Renal cortex interstitium (tissue), 11 donors: ENCODE data around the gene ISCU. TPM values are rescaled to one million over a fixed set of nuclear protein-coding genes. Genes with fewer than 3 reads are reported as not detected.
"Not testable (repeated sequence)": the region's sequence is repeated elsewhere in the genome, so short reads cannot be mapped to it uniquely, and the experiment has no call there.

Experiments used
- DNase-seq, 11 donors: peaks; one replicate each; pipeline ENCODE4 v3.0.0-alpha.2; 2013; ENCODE audit warnings: low read depth in 9 of 11, low spot score in 4 of 11; ENCODE audit errors: extremely low read depth in 1 of 11
- polyA plus RNA-seq, 3 donors: library from polyadenylated mRNA; unstranded; fragments of 120-200 nt; gene quantifications; one replicate each; pipeline ENCODE4 v1.2.1, GENCODE V29; 2013; ENCODE audit not compliant: insufficient read length in 3 of 3

ISCU gene
- polyA plus RNA-seq, 3 donors: 104 to 115 (median 112) TPM

DNA sequence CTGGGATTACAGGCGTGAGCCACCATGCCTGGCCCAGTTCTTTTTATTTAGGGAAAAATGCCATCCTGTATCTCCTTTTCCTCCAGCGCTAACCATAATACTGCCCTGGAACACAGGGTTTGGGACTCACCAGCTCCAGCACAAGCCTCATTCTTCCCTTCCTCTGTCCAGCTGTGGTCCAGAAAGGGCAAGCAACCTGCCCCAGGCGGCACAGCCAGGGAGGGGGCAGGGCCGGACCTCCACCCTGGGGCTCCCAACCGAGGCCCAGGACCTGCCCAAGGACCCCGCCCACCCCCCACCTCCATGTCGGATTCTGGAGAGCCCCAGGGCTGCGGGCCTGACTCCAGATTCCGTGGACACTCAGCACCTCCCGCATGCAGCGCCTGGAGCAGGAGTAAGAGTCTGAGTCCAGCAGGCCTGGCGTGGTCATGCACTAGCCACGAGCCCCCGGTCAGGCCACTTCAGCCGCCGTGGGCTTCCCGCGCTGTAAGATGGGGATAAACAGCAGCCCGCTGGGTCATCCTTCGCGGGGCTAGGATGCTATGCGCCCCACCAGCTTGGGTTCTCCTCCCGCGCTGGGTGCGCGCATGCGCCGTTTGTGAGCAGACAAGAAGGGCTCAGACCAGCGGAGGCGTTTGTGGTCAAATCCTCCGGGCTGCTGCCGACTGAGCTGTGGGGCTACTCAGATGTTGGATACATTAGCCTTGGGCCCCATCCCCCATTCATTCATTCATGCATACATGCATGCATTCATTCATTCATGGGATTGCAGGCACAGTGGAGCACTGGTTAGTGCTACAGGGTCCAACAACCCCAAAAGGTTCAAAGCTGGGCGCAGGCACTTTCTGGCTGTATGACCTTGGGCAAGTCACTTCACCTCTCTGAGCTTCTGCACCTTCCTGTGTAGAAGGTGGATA is 19.2 kb downstream of the ISCU start:
- no peak for DNase-seq

DNA sequence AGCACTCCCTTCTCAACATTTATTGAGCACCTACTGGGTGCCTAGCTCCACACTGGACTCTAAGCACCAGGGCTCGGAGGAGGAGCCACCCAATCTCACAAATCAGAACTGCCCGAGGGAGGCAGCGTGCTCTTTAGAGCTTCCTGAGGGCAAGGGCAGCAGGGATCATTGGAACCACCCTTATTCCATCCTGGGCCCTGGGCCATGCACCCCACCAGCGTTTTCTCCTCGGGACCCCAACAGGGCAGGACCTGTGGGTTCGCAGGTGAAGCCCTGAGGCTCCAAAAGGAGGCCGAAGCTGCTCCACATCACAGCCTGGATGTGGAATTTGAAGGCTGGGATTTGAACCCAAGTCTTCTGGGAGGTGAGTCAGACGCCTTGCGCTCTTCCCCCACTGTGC is 20.1 kb downstream of the ISCU start:
- DNase-seq: no peak

DNA sequence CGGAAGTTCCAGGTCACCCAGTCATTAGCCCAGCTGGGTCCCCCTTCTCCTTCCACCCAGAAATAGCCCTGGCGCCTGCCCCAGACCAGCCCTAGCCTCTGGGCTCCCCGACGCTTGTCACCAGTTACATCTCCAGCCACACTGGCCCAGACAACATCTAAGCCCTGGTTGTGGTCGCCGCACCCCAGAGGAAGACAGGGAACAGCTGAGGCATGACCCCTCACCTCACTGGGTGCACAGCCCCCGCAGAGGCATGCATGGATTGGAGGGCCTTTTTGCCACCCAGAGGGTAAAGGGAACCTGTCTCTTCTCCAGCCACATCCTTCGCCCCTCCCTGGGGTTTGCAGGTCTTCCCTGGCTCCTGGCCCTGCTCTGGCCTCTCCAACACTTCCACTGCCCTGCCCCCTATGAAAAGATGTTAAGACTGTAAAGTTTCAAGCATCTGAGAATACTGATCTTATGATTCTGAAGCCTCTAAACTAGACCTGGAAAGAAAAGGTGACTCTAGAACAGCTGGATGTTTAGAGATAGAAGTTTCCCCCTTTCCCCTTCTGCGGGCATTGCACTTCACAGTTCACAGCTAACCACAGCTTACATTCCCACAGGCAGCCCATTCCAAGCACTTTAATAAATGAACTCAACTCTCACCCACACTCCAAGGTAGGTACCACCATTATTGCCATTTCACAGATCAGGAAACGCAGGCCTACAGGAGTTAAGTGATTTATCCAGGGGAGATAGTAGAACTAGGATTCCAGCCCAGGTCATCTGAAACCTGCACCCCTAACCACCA is 20.8 kb downstream of the ISCU start:
- no peak for DNase-seq

DNA sequence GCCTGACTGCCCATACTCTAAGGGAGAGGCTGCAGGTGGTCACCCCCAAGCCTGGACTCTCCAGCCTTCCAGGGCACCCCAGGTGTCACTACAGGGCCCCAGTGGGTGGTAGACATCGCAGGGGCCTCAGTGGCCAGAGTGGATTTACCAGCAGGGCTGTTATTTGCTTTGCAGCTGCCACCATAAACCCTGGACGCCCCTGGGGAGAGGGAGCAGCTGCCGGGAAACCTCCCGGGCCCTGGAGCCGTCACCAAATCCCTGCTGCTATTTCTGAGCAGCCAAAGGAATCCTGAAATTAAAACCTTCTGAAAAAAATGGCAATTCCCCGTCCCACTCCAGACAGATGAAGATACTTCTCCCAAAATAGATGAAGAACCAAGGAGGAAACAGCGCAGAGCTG is 21.6 kb downstream of the ISCU start:
- DNase-seq: no peak

DNA sequence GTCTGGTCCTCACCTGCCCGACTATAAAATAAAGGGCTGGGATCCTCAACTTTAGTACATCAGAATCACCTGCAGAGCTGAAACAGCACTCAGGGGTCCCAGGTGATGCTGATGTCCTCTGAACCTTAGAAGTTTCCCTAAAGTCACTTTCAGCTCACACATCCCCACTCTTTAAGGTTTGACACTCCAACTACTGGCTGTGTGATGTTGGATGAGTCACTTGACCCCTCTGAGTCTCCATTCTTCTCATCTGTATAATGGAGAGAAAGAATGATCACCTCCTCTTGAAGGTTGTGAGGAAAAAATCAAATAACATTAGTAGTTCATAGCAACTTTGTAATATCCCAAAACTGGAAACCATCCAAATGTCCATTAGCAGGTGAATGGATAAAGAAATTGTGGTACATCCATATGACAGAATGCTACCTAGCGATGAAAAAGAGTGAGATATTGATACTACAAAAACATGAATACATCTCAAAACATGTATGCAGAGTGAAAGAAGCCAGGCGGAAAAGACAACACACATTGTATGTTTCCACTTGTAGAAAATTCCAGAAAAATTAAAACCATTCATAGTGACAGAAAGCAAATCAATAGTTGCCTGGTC is 22.2 kb downstream of the ISCU start:
- no peak for DNase-seq

DNA sequence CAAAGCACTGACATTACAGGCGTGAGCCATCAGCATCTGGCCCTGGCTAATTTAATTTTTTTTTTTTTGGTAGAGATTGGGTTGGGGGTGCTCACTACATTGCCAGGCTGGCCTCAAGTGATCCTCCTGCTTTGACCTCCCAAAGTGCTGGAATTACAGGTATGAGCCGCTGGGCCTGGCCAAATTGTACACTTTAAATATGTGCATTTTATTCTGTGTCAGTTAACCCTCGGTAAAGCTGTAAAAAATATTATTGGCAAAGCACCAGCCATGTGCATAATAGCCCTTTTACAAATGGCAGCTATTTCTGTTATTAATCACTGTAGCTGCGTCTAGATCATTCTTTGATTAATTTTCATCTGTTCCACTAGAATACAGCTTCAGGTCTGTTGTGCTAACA is 23.5 kb downstream of the ISCU start:
- no peak for DNase-seq

DNA sequence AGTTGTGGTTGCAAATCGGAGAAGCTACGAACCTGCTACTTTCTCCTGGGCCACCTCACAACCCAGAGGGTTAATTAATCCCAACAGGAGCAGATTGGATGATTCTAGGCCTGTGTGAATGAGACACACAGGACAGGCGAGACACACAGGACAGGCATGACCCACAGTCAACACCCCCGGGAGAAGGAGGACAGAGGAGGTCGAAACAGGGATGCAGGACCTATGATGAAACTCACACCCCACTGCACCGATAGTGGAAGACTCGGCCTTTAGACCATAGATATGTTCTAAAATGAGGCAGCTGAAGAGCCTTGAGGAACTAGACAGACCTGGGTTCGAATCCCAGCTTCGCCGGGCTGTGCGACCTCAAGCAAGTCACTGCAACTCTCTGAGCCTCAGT is 23.9 kb downstream of the ISCU start:
- no peak for DNase-seq

DNA sequence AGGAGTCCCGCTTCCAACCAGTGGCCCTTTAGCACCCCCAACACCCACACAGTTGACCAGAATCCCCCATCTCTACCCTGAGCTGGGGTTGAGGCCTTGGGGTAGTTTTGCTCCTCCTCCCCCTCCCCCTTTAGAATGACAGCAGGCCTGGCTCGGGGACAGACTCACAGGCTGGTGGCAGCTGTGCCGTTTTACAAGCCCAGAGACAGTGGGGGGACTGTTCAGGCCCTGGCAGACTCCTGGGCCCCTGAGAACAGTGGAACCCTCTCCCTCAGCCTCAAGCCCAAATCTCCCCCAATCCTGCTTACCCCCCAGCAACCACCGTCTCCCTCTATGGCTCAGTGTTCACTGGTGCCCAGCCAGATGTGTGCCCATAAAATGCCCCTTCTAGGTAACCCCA is 25.4 kb downstream of the ISCU start:
- no peak for DNase-seq

DNA sequence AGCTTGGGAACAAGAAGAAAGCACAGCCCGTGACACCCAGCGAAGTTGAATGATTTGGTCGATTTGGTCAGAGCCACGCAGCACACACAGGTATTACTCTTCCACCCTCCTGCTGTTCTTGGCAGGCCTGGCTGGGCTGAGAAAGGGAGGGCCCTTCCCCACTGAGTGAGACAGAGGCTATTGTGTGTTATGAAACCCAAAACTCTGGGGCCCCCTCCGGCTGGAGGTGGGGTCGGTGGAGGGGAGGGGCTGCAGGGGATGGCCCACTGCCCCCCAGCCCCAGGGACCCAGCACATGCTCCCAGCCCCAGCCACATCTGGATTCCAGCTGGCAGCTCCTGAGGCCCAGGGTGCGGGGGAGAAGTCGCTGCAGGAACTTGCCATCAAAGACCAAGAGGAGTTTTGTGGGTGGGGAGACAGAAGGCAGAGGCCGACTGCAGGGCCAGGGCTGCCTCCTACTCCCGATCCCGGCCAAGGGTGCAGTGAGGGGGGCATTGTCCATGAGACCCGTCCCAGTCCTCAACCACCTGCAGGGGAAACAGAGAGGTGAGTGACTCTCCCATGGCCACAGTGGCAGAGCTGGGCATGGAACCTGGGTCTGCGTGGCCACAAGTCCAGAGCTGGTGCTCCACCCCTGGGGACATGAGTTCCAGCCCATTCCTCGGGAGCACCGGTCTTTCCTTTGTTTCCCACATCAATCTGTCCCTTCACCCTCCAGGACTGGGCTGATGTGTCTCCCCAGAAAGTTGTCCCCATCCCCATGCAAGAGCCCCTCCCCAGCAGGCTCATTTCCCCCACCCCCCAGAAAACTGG is 26.8 kb downstream of the ISCU start:
- DNase-seq: peak in 7 of 11 donors; percentile 27 to 67 (median 52)

DNA sequence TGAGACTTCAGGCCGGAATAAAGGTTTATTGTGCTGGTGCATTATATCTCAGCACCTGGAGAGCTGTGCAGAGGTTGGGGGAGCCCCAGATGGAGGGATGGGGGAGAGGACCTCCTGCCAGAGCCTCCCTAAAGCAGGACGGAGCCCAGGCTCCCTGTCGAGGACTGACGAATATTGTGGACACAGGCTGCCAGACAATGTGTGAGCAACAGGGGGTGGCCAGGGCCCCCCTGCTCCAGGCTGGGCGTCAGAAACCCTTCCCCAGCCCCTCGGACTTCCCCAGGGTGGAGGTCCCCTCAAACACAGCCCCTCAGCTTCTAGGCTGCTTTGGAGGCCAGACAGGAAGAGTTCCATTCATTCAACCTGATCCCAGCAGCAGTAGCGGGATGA is 27.4 kb downstream of the ISCU start:
- DNase-seq: no peak

DNA sequence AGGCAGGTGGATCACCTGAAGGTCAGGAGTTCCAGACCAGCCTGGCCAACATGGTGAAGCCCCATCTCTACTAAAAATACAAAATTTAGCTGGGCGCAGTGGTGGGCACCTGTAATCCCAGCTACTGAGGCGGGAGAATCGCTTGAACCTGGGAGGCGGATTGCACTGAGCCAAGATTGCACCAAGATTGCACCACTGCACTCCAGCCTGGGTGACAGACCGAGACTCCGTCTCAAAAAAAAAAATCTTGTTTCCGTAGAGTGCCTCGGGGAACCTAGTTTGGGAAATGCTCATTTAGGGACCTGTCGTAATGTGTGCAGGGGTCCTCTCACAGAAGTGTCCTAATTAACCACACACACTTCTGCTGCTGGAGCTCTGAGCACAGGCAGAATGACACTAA is 28.1 kb downstream of the ISCU start:
- DNase-seq: not testable (repeated sequence)

DNA sequence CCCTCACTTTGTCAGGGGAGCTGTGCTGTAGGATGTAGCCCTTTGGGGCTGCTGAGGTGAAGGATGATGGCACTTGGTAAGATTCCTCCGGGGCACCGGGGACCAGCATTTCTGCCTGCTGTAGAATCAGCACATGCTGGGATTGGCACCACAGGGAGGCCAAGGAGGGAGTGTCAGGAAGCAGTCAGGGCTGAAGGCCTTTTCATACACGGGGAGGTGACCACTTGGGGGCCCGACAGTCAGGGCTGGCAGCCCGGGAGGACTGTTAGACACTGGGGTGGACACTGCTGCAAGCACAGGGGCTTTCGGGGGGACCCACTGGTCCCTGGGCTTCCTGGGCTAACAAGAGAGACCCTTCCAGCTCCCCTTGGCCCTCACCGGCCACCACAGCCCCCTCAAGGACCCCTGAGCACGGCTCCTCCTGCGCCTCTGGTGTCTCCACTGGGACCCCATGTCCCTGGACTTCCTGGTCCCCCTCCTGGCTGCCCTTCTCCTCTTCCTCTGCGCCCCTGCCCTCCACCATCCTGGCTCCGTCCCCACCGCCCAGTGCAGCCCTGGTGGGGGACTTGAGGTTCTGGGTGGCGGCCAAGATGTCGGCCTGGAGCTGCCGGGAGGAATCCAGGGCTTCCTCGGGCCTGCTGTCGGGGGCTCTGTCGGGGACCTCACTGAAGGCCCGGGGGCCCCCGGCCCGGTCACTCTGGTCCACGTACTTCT is 29.0 kb downstream of the ISCU start:
- DNase-seq: no peak

DNA sequence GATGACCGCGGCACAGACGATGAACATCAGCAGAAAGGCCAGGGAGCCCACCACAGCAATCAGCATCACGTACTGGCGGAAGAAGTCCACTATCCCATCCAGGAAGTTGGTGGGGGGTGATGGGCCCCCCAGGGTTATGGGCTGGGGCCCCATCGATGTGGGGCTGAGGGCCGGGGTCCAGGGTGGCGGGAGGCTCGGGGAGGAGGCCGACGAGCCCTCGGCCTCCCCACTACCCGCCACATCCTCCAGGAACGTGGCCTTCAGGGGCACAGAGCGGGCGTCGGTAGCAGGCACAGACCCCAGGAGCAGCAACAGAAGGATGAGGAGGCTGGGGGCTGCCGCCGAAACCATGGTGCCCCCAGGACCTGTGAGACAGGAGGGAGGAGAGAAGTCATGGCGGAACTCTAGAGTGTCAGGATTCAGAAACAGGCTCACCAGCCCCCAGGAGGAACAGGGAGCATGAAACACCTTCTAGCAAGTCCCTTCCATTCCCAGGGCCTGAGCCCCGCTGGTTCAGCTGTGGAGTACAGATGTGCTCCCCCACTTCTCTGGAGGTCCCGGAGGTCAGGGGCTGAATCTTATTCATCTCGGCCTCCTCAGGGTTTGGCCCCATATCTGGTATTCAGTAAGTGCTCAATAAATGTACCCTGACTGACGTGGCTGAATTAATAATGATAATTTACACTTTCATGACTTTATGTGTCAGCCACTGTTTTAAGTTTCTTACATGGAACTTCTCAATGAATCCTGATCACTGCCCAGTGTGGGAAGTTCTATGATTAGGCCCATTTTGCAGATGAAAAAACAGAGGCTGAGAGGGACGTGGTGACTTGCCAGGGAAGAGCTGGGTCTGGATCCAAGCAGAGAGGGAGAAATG is 29.9 kb downstream of the ISCU start:
- DNase-seq: no peak

DNA sequence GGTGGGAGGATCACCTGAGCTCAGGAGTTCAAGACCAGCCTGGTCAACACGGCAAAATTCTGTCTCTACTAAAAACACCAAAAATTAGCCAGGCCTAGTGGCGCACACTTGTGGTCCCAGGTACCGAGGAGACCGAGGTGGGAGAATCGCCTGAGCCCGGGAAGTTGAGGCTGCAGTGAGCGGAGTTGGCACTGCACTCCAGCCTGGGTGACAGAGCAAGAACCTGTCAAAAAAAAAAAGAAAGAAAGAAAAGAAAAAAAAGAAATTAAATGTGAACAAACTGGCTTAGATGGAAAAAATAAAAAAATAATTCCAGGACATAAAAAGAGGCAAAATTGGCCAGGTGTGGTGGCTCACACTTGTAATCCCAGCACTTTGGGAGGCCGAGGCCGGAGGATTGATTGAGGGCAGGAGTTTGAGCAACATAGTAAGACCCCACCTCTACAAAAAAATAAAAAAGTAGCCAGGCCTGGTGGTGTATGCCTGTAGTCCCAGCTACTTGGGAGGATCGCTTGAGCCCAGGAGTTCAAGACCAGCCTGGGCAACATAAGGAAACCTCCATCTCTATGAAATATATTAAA is 32.0 kb downstream of the ISCU start:
- no peak for DNase-seq

DNA sequence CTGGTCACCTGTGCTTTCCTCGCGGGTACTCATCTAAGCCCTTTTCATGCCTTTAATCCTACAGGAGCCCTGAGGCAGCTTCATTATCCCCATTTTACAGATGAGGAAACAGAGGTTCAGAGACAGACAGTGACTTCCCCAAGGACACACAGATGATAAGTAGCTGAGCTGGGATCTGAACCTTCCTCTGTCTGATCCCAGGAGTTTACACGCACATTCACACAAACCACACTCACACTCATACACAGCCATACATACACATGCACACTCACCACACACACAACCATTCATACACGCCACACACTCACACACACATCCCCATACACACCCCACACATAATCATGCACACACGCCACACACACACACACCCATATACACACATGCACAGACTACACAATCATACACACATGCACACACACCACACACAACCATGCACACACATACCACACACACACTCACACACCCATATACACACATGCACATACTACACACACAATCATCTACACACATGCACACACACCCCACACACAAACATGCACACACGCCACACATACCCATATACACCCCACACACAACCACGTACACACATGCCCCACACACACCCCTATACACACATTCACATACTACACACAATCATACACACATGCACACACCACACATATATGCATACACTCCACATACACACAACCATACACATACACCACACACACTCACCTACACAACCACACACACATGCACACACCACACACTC is 32.7 kb downstream of the ISCU start:
- DNase-seq: no peak
